ENCODE results near the gene SWI5.

The SWI5 gene

GRCh38 chr9:128254362-128254761 lies 21.7 kb upstream of the SWI5 start:
- Histone ChIP-seq H3K9ac (ENCODE audit: low read length) (no peak overlapping the region), H3K27me3 (ENCODE audit: control insufficient read depth, insufficient read depth, low read length) (peaks cover 5% of the 10 kb centered on the region), H3K9me3 (ENCODE audit: control insufficient read depth, low read length) (no peaks in the 10 kb centered on the region), H3K36me3 (ENCODE audit: control insufficient read depth, insufficient read depth, low read length) (peaks cover 10% of the 10 kb centered on the region), H3K4me1 (ENCODE audit: control insufficient read depth, insufficient read depth, low read length) (peaks cover 10% of the 10 kb centered on the region), H3K4me3 (ENCODE audit: low read length) (no peak overlapping the region)

DNA sequence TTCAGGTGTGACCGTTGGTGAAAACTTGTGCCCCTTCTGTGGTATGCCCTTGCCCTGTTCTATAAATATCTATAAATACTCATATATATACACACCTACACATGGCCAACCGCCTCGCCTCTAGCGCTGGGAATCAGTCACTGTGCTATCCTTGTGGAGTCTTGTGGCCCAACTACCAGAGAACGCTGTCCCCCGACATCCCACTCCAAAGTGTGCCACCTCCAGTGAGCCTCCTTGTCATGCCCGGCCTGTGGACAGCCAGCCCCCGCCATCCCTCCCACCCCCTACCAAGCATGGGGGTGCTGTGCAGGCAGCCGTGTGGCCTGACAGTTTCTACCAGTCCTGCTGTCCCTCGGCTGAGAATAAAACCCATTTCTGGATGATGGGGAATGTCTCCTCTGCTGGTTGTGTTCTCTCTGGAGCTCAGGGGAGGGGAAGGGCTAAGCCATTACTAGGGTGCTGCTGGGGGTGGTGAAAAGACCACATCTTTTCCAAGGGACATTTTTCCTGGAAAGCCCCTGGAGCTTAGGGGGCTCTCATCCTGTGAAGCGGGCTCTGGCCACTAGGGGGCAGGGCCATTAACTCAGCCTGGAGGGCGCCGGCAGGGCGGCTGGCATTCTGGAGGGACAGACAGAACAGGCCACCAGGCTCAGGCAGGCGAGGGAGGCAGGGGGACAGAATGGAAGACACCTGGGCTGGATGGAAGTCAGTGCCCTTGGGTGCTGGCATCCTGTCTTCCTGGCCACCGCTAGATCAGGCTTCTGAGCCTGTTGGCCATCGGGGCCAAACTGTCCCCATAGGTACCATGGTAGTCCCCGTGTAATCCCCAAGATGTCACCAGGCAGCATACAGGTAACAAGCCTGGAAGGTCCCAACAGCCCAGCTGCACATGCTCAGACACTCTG lies 21.0 kb upstream of the SWI5 start:
- H3K9me3 ChIP-seq (ENCODE audit: control insufficient read depth, low read length) = no peaks in the 10 kb centered on the region
- H3K36me3 ChIP-seq (ENCODE audit: control insufficient read depth, insufficient read depth, low read length) = peaks cover 14% of the 10 kb centered on the region
- no peak overlapping the region for H3K4me3 ChIP-seq (ENCODE audit: low read length)
- H3K27me3 ChIP-seq (ENCODE audit: control insufficient read depth, insufficient read depth, low read length) = peaks cover 5% of the 10 kb centered on the region
- no peak overlapping the region for H3K9ac ChIP-seq (ENCODE audit: low read length)
- peaks cover 10% of the 10 kb centered on the region for H3K4me1 ChIP-seq (ENCODE audit: control insufficient read depth, insufficient read depth, low read length)

DNA sequence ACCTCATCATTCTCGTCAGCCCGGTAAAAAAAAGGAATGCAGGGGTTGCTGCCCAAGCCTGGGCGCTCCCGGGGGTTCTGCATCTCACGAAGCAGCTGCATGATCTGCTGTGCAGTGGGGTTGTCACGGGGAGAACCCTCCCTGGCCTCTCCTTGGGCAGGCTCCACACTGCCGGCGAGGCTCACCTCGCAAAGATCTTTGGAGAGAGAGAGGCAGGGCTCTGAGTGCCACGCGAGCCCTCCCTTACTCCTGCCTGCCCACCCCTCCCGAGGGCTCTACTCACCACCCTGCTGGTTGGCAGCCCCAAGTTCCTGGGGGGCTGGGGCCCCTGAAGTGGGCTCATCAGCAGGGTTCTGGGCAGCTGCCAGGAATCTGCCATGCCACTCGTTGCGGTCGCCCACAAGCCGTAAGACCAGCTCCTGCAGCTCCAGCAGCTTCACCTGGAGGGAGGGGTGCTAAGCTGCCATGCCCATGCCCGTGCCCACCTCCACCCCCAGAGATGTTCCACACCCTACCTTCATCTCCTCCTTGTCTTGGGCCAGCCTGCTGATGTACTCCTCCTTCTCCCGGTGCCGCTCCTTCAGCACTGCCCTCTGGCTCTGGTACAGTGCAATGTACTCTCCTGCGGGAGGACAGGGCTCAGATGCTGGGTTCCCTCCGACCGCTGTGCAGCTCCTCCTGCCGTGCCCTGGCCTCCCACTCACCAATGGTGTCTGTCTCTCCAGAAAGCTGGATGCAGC lies 18.8 kb upstream of the SWI5 start:
- no peaks in the 10 kb centered on the region for H3K9me3 ChIP-seq (ENCODE audit: control insufficient read depth, low read length)
- no peak overlapping the region for H3K9ac ChIP-seq (ENCODE audit: low read length)
- H3K36me3 ChIP-seq (ENCODE audit: control insufficient read depth, insufficient read depth, low read length) = peaks cover 28% of the 10 kb centered on the region
- H3K4me3 ChIP-seq (ENCODE audit: low read length) = no peak overlapping the region
- no peaks in the 10 kb centered on the region for H3K4me1 ChIP-seq (ENCODE audit: control insufficient read depth, insufficient read depth, low read length)
- H3K27me3 ChIP-seq (ENCODE audit: control insufficient read depth, insufficient read depth, low read length) = no peaks in the 10 kb centered on the region

- H3K27me3 ChIP-seq (ENCODE audit: control insufficient read depth, insufficient read depth, low read length) = no peaks in the 10 kb centered on the region
- no peak overlapping the region for H3K4me3 ChIP-seq (ENCODE audit: low read length)
- no peak overlapping the region for H3K9ac ChIP-seq (ENCODE audit: low read length)
- H3K36me3 ChIP-seq (ENCODE audit: control insufficient read depth, insufficient read depth, low read length) = peaks cover 28% of the 10 kb centered on the region
- no peaks in the 10 kb centered on the region for H3K4me1 ChIP-seq (ENCODE audit: control insufficient read depth, insufficient read depth, low read length)
- H3K9me3 ChIP-seq (ENCODE audit: control insufficient read depth, low read length) = no peaks in the 10 kb centered on the region
Observed at GRCh38 chr9:128257907-128258306, 18.2 kb upstream of the SWI5 start.

GRCh38 chr9:128258326-128258725 lies 17.8 kb upstream of the SWI5 start:
- no peak overlapping the region for H3K9ac ChIP-seq (ENCODE audit: low read length)
- no peaks in the 10 kb centered on the region for H3K9me3 ChIP-seq (ENCODE audit: control insufficient read depth, low read length)
- H3K36me3 ChIP-seq (ENCODE audit: control insufficient read depth, insufficient read depth, low read length) = peaks cover 28% of the 10 kb centered on the region
- no peaks in the 10 kb centered on the region for H3K27me3 ChIP-seq (ENCODE audit: control insufficient read depth, insufficient read depth, low read length)
- H3K4me1 ChIP-seq (ENCODE audit: control insufficient read depth, insufficient read depth, low read length) = no peaks in the 10 kb centered on the region
- H3K4me3 ChIP-seq (ENCODE audit: low read length) = no peak overlapping the region

GRCh38 chr9:128259156-128259555 lies 16.9 kb upstream of the SWI5 start:
- Histone ChIP-seq H3K4me3 (ENCODE audit: low read length) (no peak overlapping the region), H3K27me3 (ENCODE audit: control insufficient read depth, insufficient read depth, low read length) (no peaks in the 10 kb centered on the region), H3K9me3 (ENCODE audit: control insufficient read depth, low read length) (no peaks in the 10 kb centered on the region), H3K9ac (ENCODE audit: low read length) (no peak overlapping the region), H3K4me1 (ENCODE audit: control insufficient read depth, insufficient read depth, low read length) (no peaks in the 10 kb centered on the region), H3K36me3 (ENCODE audit: control insufficient read depth, insufficient read depth, low read length) (peaks cover 28% of the 10 kb centered on the region)

GRCh38 chr9:128260340-128260739 lies 15.7 kb upstream of the SWI5 start:
- Histone ChIP-seq H3K4me3 (ENCODE audit: low read length) (no peak overlapping the region), H3K27me3 (ENCODE audit: control insufficient read depth, insufficient read depth, low read length) (no peaks in the 10 kb centered on the region), H3K9me3 (ENCODE audit: control insufficient read depth, low read length) (no peaks in the 10 kb centered on the region), H3K36me3 (ENCODE audit: control insufficient read depth, insufficient read depth, low read length) (peaks cover 28% of the 10 kb centered on the region), H3K4me1 (ENCODE audit: control insufficient read depth, insufficient read depth, low read length) (no peaks in the 10 kb centered on the region), H3K9ac (ENCODE audit: low read length) (no peak overlapping the region)

DNA sequence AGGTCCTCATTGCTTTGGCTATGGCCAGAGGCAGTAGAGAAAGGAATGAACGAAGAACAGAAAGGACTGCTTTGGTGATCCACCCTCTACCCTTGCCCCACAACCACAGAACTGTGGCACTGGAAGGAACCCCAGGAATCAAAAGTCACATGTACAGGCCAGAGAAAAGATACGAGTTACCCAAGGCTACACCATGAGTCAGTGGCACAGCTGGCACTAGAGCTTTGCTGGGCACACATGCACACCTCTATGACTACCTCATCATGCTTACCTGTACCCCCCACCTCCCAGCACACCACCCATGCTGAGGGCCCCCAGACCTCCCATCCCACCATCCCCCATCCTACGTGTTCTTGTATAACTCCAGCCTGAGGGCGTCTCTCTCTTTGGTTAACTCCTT lies 13.4 kb upstream of the SWI5 start:
- no peaks in the 10 kb centered on the region for H3K27me3 ChIP-seq (ENCODE audit: control insufficient read depth, insufficient read depth, low read length)
- H3K36me3 ChIP-seq (ENCODE audit: control insufficient read depth, insufficient read depth, low read length) = peaks cover 24% of the 10 kb centered on the region
- H3K9ac ChIP-seq (ENCODE audit: low read length) = no peak overlapping the region
- no peak overlapping the region for H3K4me3 ChIP-seq (ENCODE audit: low read length)
- no peaks in the 10 kb centered on the region for H3K4me1 ChIP-seq (ENCODE audit: control insufficient read depth, insufficient read depth, low read length)
- no peaks in the 10 kb centered on the region for H3K9me3 ChIP-seq (ENCODE audit: control insufficient read depth, low read length)

DNA sequence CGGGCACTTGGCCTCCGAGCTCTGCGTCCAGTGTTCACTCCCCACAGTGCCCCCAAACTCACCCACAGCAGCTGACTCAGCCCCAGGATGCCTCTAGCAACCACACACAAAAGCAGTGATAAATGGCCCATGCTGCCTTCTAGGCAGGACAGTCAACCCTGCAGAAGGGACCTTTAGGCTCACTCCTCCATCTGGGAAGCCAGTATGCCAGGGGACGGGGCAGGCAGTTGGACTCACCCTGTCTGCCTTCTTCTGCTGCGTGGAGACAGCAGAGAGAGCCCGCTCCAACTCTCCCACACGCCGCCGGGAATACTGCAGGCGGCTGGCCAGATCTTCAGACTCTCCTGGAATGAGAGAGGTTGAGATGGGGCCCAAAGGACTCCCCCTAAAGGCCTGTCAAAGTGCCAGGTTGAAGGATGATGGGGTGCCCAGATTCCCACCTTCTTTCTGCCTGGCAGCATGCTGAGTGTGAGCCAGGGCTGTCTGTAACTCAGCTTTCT lies 10.7 kb upstream of the SWI5 start:
- Histone ChIP-seq H3K36me3 (ENCODE audit: control insufficient read depth, insufficient read depth, low read length) (peaks cover 18% of the 10 kb centered on the region), H3K4me1 (ENCODE audit: control insufficient read depth, insufficient read depth, low read length) (no peaks in the 10 kb centered on the region), H3K4me3 (ENCODE audit: low read length) (no peak overlapping the region), H3K9me3 (ENCODE audit: control insufficient read depth, low read length) (no peaks in the 10 kb centered on the region), H3K27me3 (ENCODE audit: control insufficient read depth, insufficient read depth, low read length) (no peaks in the 10 kb centered on the region), H3K9ac (ENCODE audit: low read length) (no peak overlapping the region)

- no peak overlapping the region for H3K4me3 ChIP-seq (ENCODE audit: low read length)
- H3K9me3 ChIP-seq (ENCODE audit: control insufficient read depth, low read length) = no peaks in the 10 kb centered on the region
- peaks cover 5% of the 10 kb centered on the region for H3K36me3 ChIP-seq (ENCODE audit: control insufficient read depth, insufficient read depth, low read length)
- no peak overlapping the region for H3K9ac ChIP-seq (ENCODE audit: low read length)
- no peaks in the 10 kb centered on the region for H3K27me3 ChIP-seq (ENCODE audit: control insufficient read depth, insufficient read depth, low read length)
- no peaks in the 10 kb centered on the region for H3K4me1 ChIP-seq (ENCODE audit: control insufficient read depth, insufficient read depth, low read length)
Observed at GRCh38 chr9:128266868-128267590, 9.0 kb upstream of the SWI5 start.

- peaks cover 5% of the 10 kb centered on the region for H3K36me3 ChIP-seq (ENCODE audit: control insufficient read depth, insufficient read depth, low read length)
- no peak overlapping the region for H3K4me3 ChIP-seq (ENCODE audit: low read length)
- peaks cover 7% of the 10 kb centered on the region for H3K4me1 ChIP-seq (ENCODE audit: control insufficient read depth, insufficient read depth, low read length)
- no peak overlapping the region for H3K9ac ChIP-seq (ENCODE audit: low read length)
- H3K27me3 ChIP-seq (ENCODE audit: control insufficient read depth, insufficient read depth, low read length) = no peaks in the 10 kb centered on the region
- H3K9me3 ChIP-seq (ENCODE audit: control insufficient read depth, low read length) = no peaks in the 10 kb centered on the region
Observed at GRCh38 chr9:128271112-128271511, 5.0 kb upstream of the SWI5 start.

DNA sequence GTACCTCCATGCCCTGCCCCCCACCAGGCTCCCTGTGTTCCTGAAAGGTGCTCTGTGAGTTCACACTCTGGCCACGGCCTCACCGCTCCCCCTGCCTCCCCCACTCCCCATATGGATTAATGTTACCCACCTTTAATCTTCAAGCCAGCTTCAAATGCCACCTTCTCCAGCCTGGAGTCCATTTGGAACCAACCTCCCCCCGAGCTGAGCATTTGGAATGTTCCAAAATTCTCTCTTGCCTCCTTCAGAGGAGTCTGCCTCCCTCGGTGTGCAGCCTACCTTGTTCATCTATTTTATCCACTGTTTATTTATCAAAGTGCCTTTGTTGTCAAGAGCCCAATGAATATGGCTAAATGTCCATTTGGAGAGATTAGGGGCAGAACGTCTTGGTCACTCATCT lies 4.6 kb upstream of the SWI5 start:
- H3K4me1 ChIP-seq (ENCODE audit: control insufficient read depth, insufficient read depth, low read length) = peaks cover 9% of the 10 kb centered on the region
- no peak overlapping the region for H3K4me3 ChIP-seq (ENCODE audit: low read length)
- H3K9ac ChIP-seq (ENCODE audit: low read length) = no peak overlapping the region
- H3K36me3 ChIP-seq (ENCODE audit: control insufficient read depth, insufficient read depth, low read length) = peaks cover 5% of the 10 kb centered on the region
- no peaks in the 10 kb centered on the region for H3K9me3 ChIP-seq (ENCODE audit: control insufficient read depth, low read length)
- no peaks in the 10 kb centered on the region for H3K27me3 ChIP-seq (ENCODE audit: control insufficient read depth, insufficient read depth, low read length)

Measured in mucosa of stomach (tissue), 1 donor.